Measurements from ENCODE around the gene SMIM24.

GRCh38 chr19:3506384-3507340, 26.3 kb upstream of the SMIM24 start:
- TF ChIP-seq CTCF (IDR thresholded peaks at IDR 0.05) = no peak
- no peak for TF ChIP-seq POLR2A (IDR thresholded peaks at IDR 0.05)

Data from lower leg skin (tissue), 3 donors.